OCI-LY1 (cell line): ENCODE measurements around the gene PROCR.

Experiments
- H2AFZ ChIP-seq: fragments of 200-600 bp; sonication (generic), shearing (Covaris generic); 2 replicates; pipeline ENCODE4 v1.6.0; 2014; ENCODE audit warnings: antibody characterized with exemption, mild to moderate bottlenecking, low read length
- H3F3A ChIP-seq: fragments of 200-600 bp; sonication (generic), shearing (Covaris generic); 2 replicates; pipeline ENCODE4 v1.6.0; 2014; ENCODE audit warnings: mild to moderate bottlenecking, antibody characterized with exemption, low read length, moderate library complexity; ENCODE audit not compliant: insufficient read depth
- H3K27ac ChIP-seq: fragments of 200-600 bp; sonication (generic); 2 replicates; pipeline ENCODE4 v1.5.1; 2014; ENCODE audit warnings: low read length, mixed run types, mild to moderate bottlenecking, low read depth; ENCODE audit not compliant: poor library complexity, severe bottlenecking
- H3K27me3 ChIP-seq: fragments of 200-600 bp; sonication (generic); 2 replicates; pipeline ENCODE4 v1.6.0; 2014; ENCODE audit warnings: antibody characterized with exemption, mild to moderate bottlenecking, low read length, moderate library complexity; ENCODE audit not compliant: insufficient read depth
- H3K36me3 ChIP-seq: fragments of 200-600 bp; sonication (generic); 2 replicates; pipeline ENCODE4 v1.6.1; 2014; ENCODE audit warnings: mild to moderate bottlenecking, antibody characterized with exemption, low read length, moderate library complexity, mixed read lengths; ENCODE audit not compliant: insufficient read depth
- H3K4me1 ChIP-seq: fragments of 200-600 bp; sonication (generic); 2 replicates; pipeline ENCODE4 v1.5.1; 2014; ENCODE audit warnings: mild to moderate bottlenecking, low read length, moderate library complexity; ENCODE audit not compliant: insufficient read depth, severe bottlenecking
- H3K4me2 ChIP-seq: fragments of 200-600 bp; sonication (generic), shearing (Covaris generic); 2 replicates; pipeline ENCODE4 v1.6.1; 2014; ENCODE audit warnings: low read length
- H3K4me3 ChIP-seq: fragments of 200-600 bp; sonication (generic); 2 replicates; pipeline ENCODE4 v1.5.1; 2014; ENCODE audit warnings: low read length, low read depth, mild to moderate bottlenecking, mixed read lengths; ENCODE audit not compliant: poor library complexity, severe bottlenecking
- H3K79me2 ChIP-seq: fragments of 200-600 bp; shearing (Covaris generic); 2 replicates; pipeline ENCODE4 v1.6.1; 2016; ENCODE audit warnings: mixed run types, low read length, mixed read lengths; ENCODE audit not compliant: insufficient read depth
- H3K9ac ChIP-seq: fragments of 200-600 bp; sonication (generic), shearing (Covaris generic); 2 replicates; pipeline ENCODE4 v1.6.1; 2014; ENCODE audit warnings: mild to moderate bottlenecking, low read length, mixed read lengths
- H3K9me2 ChIP-seq: fragments of 200-600 bp; sonication (generic), shearing (Covaris generic); 2 replicates; pipeline ENCODE4 v1.6.1; 2014; ENCODE audit warnings: low read depth, mild to moderate bottlenecking, low read length, mixed read lengths
- H3K9me3 ChIP-seq: fragments of 200-600 bp; shearing (Covaris generic); 2 replicates; pipeline ENCODE4 v1.6.1; 2014; ENCODE audit warnings: low read length, mixed read lengths
- H4K20me1 ChIP-seq: fragments of 200-600 bp; sonication (generic), shearing (Covaris generic); 2 replicates; pipeline ENCODE4 v1.6.0; 2016; ENCODE audit warnings: mild to moderate bottlenecking, low read length; ENCODE audit not compliant: insufficient read depth
- CTCF ChIP-seq: fragments of 200-600 bp; sonication (generic), shearing (Covaris generic); IDR thresholded peaks from 2 replicates; pipeline ENCODE4 v1.5.1; 2017; ENCODE audit warnings: mild to moderate bottlenecking, antibody characterized with exemption, low read length, moderate library complexity, mixed read lengths
- EZH2 ChIP-seq: fragments of 200-600 bp; sonication (generic), shearing (Covaris generic); IDR thresholded peaks from 2 replicates; pipeline ENCODE4 v1.8.0; 2017; ENCODE audit warnings: borderline replicate concordance, mixed run types, mild to moderate bottlenecking, antibody characterized with exemption, low read length, moderate library complexity, mixed read lengths

Gene PROCR

GRCh38 chr20:35216541-35216940, 44.7 kb downstream of the PROCR start:
- Histone ChIP-seq H3K27ac (no peak overlapping the region), H2AFZ (no peak overlapping the region), H3F3A (no peaks in the 10 kb centered on the region), H3K9me2 (no peaks in the 10 kb centered on the region), H3K36me3 (no peaks in the 10 kb centered on the region), H3K9me3 (no peaks in the 10 kb centered on the region), H3K79me2 (no peaks in the 10 kb centered on the region), H3K4me3 (no peak overlapping the region), H3K4me2 (no peak overlapping the region), H4K20me1 (no peaks in the 10 kb centered on the region), H3K9ac (no peak overlapping the region), H3K27me3 (no peaks in the 10 kb centered on the region), H3K4me1 (no peaks in the 10 kb centered on the region)
- TF ChIP-seq EZH2 (no peak), CTCF (no peak)

DNA sequence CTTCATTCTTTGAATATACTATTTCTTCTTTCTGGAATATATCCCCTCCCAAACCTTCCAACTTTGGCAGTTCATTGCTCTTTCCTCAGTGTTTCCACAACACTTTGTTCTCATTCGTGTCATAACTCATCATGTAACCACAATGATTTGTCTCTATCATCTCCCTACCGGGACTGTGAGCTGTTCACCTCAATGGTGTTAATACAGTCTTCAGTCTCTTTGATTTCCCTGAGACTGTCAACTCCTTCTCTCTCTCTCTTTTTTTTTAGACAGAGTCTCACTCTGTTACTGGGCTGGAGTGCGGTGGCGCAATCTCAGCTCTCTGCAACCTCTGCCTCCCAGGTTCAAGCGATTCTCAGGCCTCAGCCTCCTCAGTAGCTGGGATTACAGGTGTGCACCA, 52.1 kb downstream of the PROCR start:
- Histone ChIP-seq H3K27me3 (peaks cover 23% of the 10 kb centered on the region), H3K27ac (no peak overlapping the region), H3F3A (no peaks in the 10 kb centered on the region), H3K9me2 (no peaks in the 10 kb centered on the region), H4K20me1 (no peaks in the 10 kb centered on the region), H3K4me1 (no peaks in the 10 kb centered on the region), H3K9me3 (no peaks in the 10 kb centered on the region), H3K4me3 (no peak overlapping the region), H3K9ac (no peak overlapping the region), H2AFZ (no peak overlapping the region), H3K79me2 (no peaks in the 10 kb centered on the region), H3K4me2 (no peak overlapping the region), H3K36me3 (no peaks in the 10 kb centered on the region)
- TF ChIP-seq CTCF (no peak), EZH2 (no peak)

- Histone ChIP-seq H3K79me2 (no peaks in the 10 kb centered on the region), H3K9me3 (no peaks in the 10 kb centered on the region), H3K4me1 (no peaks in the 10 kb centered on the region), H3K36me3 (no peaks in the 10 kb centered on the region), H3F3A (no peaks in the 10 kb centered on the region), H3K9ac (no peak overlapping the region), H3K4me2 (no peak overlapping the region), H3K4me3 (no peak overlapping the region), H4K20me1 (no peaks in the 10 kb centered on the region), H2AFZ (no peak overlapping the region), H3K9me2 (no peaks in the 10 kb centered on the region), H3K27me3 (peaks cover 23% of the 10 kb centered on the region), H3K27ac (no peak overlapping the region)
- TF ChIP-seq EZH2 (no peak), CTCF (no peak)
These were observed 52.7 kb downstream of the PROCR start for GRCh38 chr20:35224536-35224935.
